Smooth muscle cell of the coronary artery (primary cell): ENCODE measurements around the gene ANKRD55. TPM values are rescaled to one million over a fixed set of nuclear protein-coding genes. Genes with fewer than 3 reads are reported as not detected.

Source experiments
- total RNA-seq: library from RNA; depleted of rRNA; stranded (reverse); fragments of >200 nt; gene quantifications from 2 replicates; pipeline ENCODE4 v1.2.3, GENCODE V29; 2014; ENCODE audit warnings: low replicate concordance

The ANKRD55 gene
- not detected in 2 replicates for total RNA-seq

GRCh38 chr5:56233230-56233629 is at the start of gene ANKRD55:
Gene ANKRD55 (minus strand): TSS chr5:56233330. CDS start chr5:56232913, 417 bp downstream.

Other genes starting within 250 kb of the ANKRD55 start
- gene IL6ST, start 238.4 kb downstream of the ANKRD55 start, total RNA-seq: 452 and 1,430 TPM in 2 replicates